Neural cell (in vitro differentiated cells): ENCODE measurements around the gene SHISAL1. TPM values are rescaled to one million over a fixed set of nuclear protein-coding genes. Genes with fewer than 3 reads are reported as not detected.

Source experiments
- H2AFZ ChIP-seq: fragments of 200-600, 300-800 bp; sonication (generic), shearing (Covaris generic); 2 replicates; pipeline ENCODE4 v1.6.0; 2014; ENCODE audit warnings: low read depth, mild to moderate bottlenecking, antibody characterized with exemption, low read length, moderate library complexity
- H3F3A ChIP-seq: fragments of 200-600 bp; shearing (Covaris generic); 2 replicates; pipeline ENCODE4 v1.6.1; 2016; ENCODE audit warnings: mild to moderate bottlenecking, moderate library complexity, mixed read lengths, antibody characterized with exemption, low read length; ENCODE audit not compliant: insufficient read depth, poor library complexity, severe bottlenecking
- H3K27ac ChIP-seq: fragments of 200-600, 300-800 bp; sonication (generic), shearing (Covaris generic); 2 replicates; pipeline ENCODE4 v1.5.1; 2014; ENCODE audit warnings: mild to moderate bottlenecking, low read length, moderate library complexity
- H3K27me3 ChIP-seq: fragments of 300-800, 200-600 bp; sonication (generic), shearing (Covaris generic); 2 replicates; pipeline ENCODE4 v1.6.0; 2014; ENCODE audit warnings: mild to moderate bottlenecking, low read depth, low read length, moderate library complexity; ENCODE audit not compliant: insufficient read depth
- H3K36me3 ChIP-seq: fragments of 300-800, 200-600 bp; sonication (generic), shearing (Covaris generic); 2 replicates; pipeline ENCODE4 v1.5.1; 2014; ENCODE audit warnings: mild to moderate bottlenecking, antibody characterized with exemption, low read length, moderate library complexity; ENCODE audit not compliant: insufficient read depth
- H3K4me2 ChIP-seq: fragments of 300-800, 200-600 bp; sonication (generic), shearing (Covaris generic); 2 replicates; pipeline ENCODE4 v1.6.0; 2014; ENCODE audit warnings: mild to moderate bottlenecking, low read length
- H3K4me3 ChIP-seq: fragments of 300-800, 200-600 bp; sonication (generic), shearing (Covaris generic); 2 replicates; pipeline ENCODE4 v1.5.1; 2014; ENCODE audit warnings: mild to moderate bottlenecking, low read length, moderate library complexity
- H3K79me2 ChIP-seq: fragments of 200-600 bp; shearing (Covaris generic); replicated peaks from 2 replicates; pipeline ENCODE4 v1.6.0; 2014; ENCODE audit warnings: mild to moderate bottlenecking, low read length, moderate library complexity; ENCODE audit not compliant: insufficient read depth
- H3K9ac ChIP-seq: fragments of 300-800, 200-600 bp; sonication (generic), shearing (Covaris generic); 2 replicates; pipeline ENCODE4 v1.6.1; 2016; ENCODE audit warnings: mild to moderate bottlenecking, low read length, mixed read lengths
- H3K9me2 ChIP-seq: fragments of 200-600 bp; shearing (Covaris generic); 2 replicates; pipeline ENCODE4 v1.6.1; 2016; ENCODE audit warnings: mild to moderate bottlenecking, low read length, mixed read lengths; ENCODE audit not compliant: insufficient read depth
- H3K9me3 ChIP-seq: fragments of 200-600, 300-800 bp; sonication (generic), shearing (Covaris generic); 2 replicates; pipeline ENCODE4 v1.6.1; 2016; ENCODE audit warnings: mild to moderate bottlenecking, mixed run types, low read length, moderate library complexity, mixed read lengths
- H4K20me1 ChIP-seq: fragments of 200-600 bp; shearing (Covaris generic); 2 replicates; pipeline ENCODE4 v1.6.1; 2016; ENCODE audit warnings: mild to moderate bottlenecking, mixed run types; ENCODE audit not compliant: insufficient read depth
- CTCF ChIP-seq: fragments of 450-650 bp; IDR thresholded peaks from 2 replicates; pipeline ENCODE4 v1.5.1; 2014; ENCODE audit warnings: antibody characterized with exemption, mild to moderate bottlenecking, moderate library complexity; ENCODE audit not compliant: poor library complexity, severe bottlenecking
- EP300 ChIP-seq: fragments of 450-650 bp; conservative IDR thresholded peaks from 2 replicates; pipeline ENCODE4 v1.6.1; 2014; ENCODE audit warnings: antibody characterized with exemption, mild to moderate bottlenecking, moderate library complexity; ENCODE audit not compliant: poor library complexity, severe bottlenecking
- EZH2 ChIP-seq: fragments of 200-600, 300-800 bp; shearing (Covaris generic), sonication (generic); IDR thresholded peaks from 2 replicates; pipeline ENCODE4 v1.6.1; 2014; ENCODE audit warnings: antibody characterized with exemption, low read length, borderline replicate concordance, mild to moderate bottlenecking; ENCODE audit not compliant: insufficient read depth, poor library complexity, severe bottlenecking
- MXI1 ChIP-seq: fragments of 450-650 bp; conservative IDR thresholded peaks from 2 replicates; pipeline ENCODE4 v1.6.1; 2014; ENCODE audit warnings: antibody characterized with exemption, mild to moderate bottlenecking; ENCODE audit not compliant: poor library complexity, severe bottlenecking
- POLR2AphosphoS5 ChIP-seq: IDR thresholded peaks from 2 replicates; pipeline ENCODE4 v1.6.1; 2012
- RAD21 ChIP-seq: fragments of 450-650 bp; conservative IDR thresholded peaks from 2 replicates; pipeline ENCODE4 v1.6.1; 2014; ENCODE audit warnings: antibody characterized with exemption, mild to moderate bottlenecking, moderate library complexity
- REST ChIP-seq: IDR thresholded peaks from 2 replicates; pipeline ENCODE4 v1.6.1; 2012; ENCODE audit warnings: borderline replicate concordance
- SMC3 ChIP-seq: fragments of 450-650 bp; conservative IDR thresholded peaks from 2 replicates; pipeline ENCODE4 v1.6.1; 2014; ENCODE audit warnings: antibody characterized with exemption, mild to moderate bottlenecking, moderate library complexity; ENCODE audit not compliant: poor library complexity
- TAF1 ChIP-seq: IDR thresholded peaks from 2 replicates; pipeline ENCODE4 v1.6.1; 2012; ENCODE audit warnings: low read depth
- polyA plus RNA-seq: library from polyadenylated mRNA; depleted of rRNA; stranded (reverse); fragments of >200 nt; gene quantifications from 2 replicates; pipeline ENCODE4 v1.2.3, GENCODE V29; 2014

The SHISAL1 gene
- polyA plus RNA-seq, 1 donor from 2014 or later: 15.4 TPM

GRCh38 chr22:44271732-44272400, 40.9 kb downstream of the SHISAL1 start:
- Histone ChIP-seq H3K27ac (no peak overlapping the region), H3K4me3 (no peak overlapping the region), H3K9me3 (no peaks in the 10 kb centered on the region), H3K36me3 (no peaks in the 10 kb centered on the region), H3K4me2 (no peak overlapping the region), H3K79me2 (no peaks in the 10 kb centered on the region), H3K27me3 (no peaks in the 10 kb centered on the region), H3K9ac (no peak overlapping the region), H4K20me1 (no peaks in the 10 kb centered on the region), H3K9me2 (no peaks in the 10 kb centered on the region), H3F3A (no peaks in the 10 kb centered on the region), H2AFZ (no peak overlapping the region)
- TF ChIP-seq CTCF (no peak), RAD21 (no peak)

GRCh38 chr22:44271010-44271500, 41.7 kb downstream of the SHISAL1 start:
- Histone ChIP-seq H4K20me1 (no peaks in the 10 kb centered on the region), H3K4me2 (no peak overlapping the region), H3K9me2 (no peaks in the 10 kb centered on the region), H3K27me3 (no peaks in the 10 kb centered on the region), H3F3A (no peaks in the 10 kb centered on the region), H3K36me3 (no peaks in the 10 kb centered on the region), H3K4me3 (no peak overlapping the region), H3K9ac (no peak overlapping the region), H2AFZ (no peak overlapping the region), H3K9me3 (no peaks in the 10 kb centered on the region), H3K79me2 (no peaks in the 10 kb centered on the region), H3K27ac (no peak overlapping the region)
- no peak for TF ChIP-seq TAF1
- TF ChIP-seq REST: no peak

GRCh38 chr22:44270556-44270880, 42.2 kb downstream of the SHISAL1 start:
- Histone ChIP-seq H3K79me2 (no peaks in the 10 kb centered on the region), H3K27me3 (no peaks in the 10 kb centered on the region), H3K9ac (no peak overlapping the region), H3K4me3 (no peak overlapping the region), H3F3A (no peaks in the 10 kb centered on the region), H3K27ac (no peak overlapping the region), H3K4me2 (no peak overlapping the region), H4K20me1 (no peaks in the 10 kb centered on the region), H3K9me3 (no peaks in the 10 kb centered on the region), H3K36me3 (no peaks in the 10 kb centered on the region), H2AFZ (no peak overlapping the region), H3K9me2 (no peaks in the 10 kb centered on the region)
- TF ChIP-seq RAD21 (no peak), MXI1 (no peak), SMC3 (no peak), TAF1 (no peak), POLR2AphosphoS5 (no peak), EP300 (no peak), REST (no peak), CTCF (no peak), EZH2 (no peak)
